Psoas muscle (tissue), 8 donors: ENCODE results near the gene ECT2L. TPM values are rescaled to one million over a fixed set of nuclear protein-coding genes. Genes with fewer than 3 reads are reported as not detected.

Experiments used
- ATAC-seq, 4 donors: fragments of 200-7000 bp; cut with Tn5 transposase; one replicate each; pipeline ENCODE4 v1.9.1; 2020; ENCODE audit warnings: moderate library complexity in 3 of 4, mild to moderate bottlenecking in 2 of 4
- DNase-seq, 2 donors: peaks; one replicate each; pipeline ENCODE4 v3.0.0-alpha.2; 2020
- H3K27ac ChIP-seq: fragments of 200-600 bp; one replicate; pipeline ENCODE4 v1.8.0; 2022
- H3K27me3 ChIP-seq, 3 donors: fragments of 200-600 bp in 1 of 3; one replicate each; pipeline versions ENCODE4 v1.6.1 to v1.8.0; 2013 to 2022; ENCODE audit warnings: low read length in 2 of 3, mild to moderate bottlenecking in 2 of 3, moderate library complexity in 1 of 3; ENCODE audit not compliant: insufficient read depth in 3 of 3
- H3K36me3 ChIP-seq, 2 donors: fragments of 200-600 bp in 1 of 2; one replicate each; pipeline versions ENCODE4 v1.6.1 to v1.8.0; 2013 to 2022; ENCODE audit warnings: low read depth in 1 of 2, mild to moderate bottlenecking in 1 of 2, moderate library complexity in 1 of 2; ENCODE audit not compliant: insufficient read depth in 1 of 2
- H3K4me1 ChIP-seq: fragments of 200-600 bp; one replicate; pipeline ENCODE4 v1.8.0; 2022
- H3K4me3 ChIP-seq: fragments of 200-600 bp; one replicate; pipeline ENCODE4 v1.8.0; 2022; ENCODE audit warnings: mild to moderate bottlenecking
- H3K9me3 ChIP-seq: fragments of 200-600 bp; one replicate; pipeline ENCODE4 v1.8.0; 2022
- CTCF ChIP-seq: fragments of 200-600 bp; IDR thresholded peaks from one replicate; pipeline ENCODE4 v1.8.0; 2022; ENCODE audit warnings: antibody characterized with exemption
- WGBS, 3 donors: extraction: QIAGEN DNeasy Blood & Tissue Kit; methylation state at CpG; one replicate each; pipeline versions ENCODE4 v1.1.6 to v1.1.7; 2013; 5-methylcytosine and 5-hydroxymethylcytosine counted together
- intact Hi-C, 2 donors: fragments of 100-400 bp; cut with DNase I; formaldehyde crosslinking; loops; one replicate each; pipeline versions ENCODE4 v1.11.0 to v1.14.2; 2022
- polyA plus RNA-seq, 3 donors: library from polyadenylated mRNA; stranded (reverse); fragments of 200-250 nt; gene quantifications; one replicate each; pipeline ENCODE4 v1.2.3, GENCODE V29; 2013
- total RNA-seq, 4 donors: library from RNA; stranded (reverse); fragmentation: NEBNext Ultra II Directional in 2 of 4; extraction: Animal tissue kit (Norgen Biotek cat#: 25700) in 2 of 4; gene quantifications; one replicate each; pipeline versions ENCODE4 v1.2.1 to v1.2.4, GENCODE V29; 2021 to 2023
- donor health status: healthy with polysubstance abuse.
- donor health status: DM: no; HTN: no; CAD: no; lungs with moderate emphysema.
- donor health status: Bipolar disorder and iron deficiency.
- donor health status: healthy.
- donor health status: DM: yes; HTN: yes; CAD: no.
- donor health status: DM: no; HTN: no; CAD: no.
- donor health status: DM: no; HTN: no; CAD: no.
- donor health status: DM: yes; HTN: yes; CAD: no.

ECT2L gene
- total and polyA plus RNA-seq, 7 donors, result under 0.01 TPM; not detected in 6

- Histone ChIP-seq H3K27ac (no peak overlapping the region), H3K36me3 (no peaks in the 10 kb centered on the region), H3K4me3 (no peak overlapping the region), H3K4me1 (no peaks in the 10 kb centered on the region), H3K9me3 (no peaks in the 10 kb centered on the region), H3K27me3 (no peaks in the 10 kb centered on the region)
- 64 to 78% (median 67%) methylated on average over 4 of the region's 4 CpGs for WGBS, 3 donors
- DNase-seq, result peak in 1 of 2 donors; percentile 19
- intact Hi-C loops, result no loop called here
- no peak for ATAC-seq
- TF ChIP-seq CTCF, result no peak
Measured at GRCh38 chr6:138869398-138869797, 73.5 kb downstream of the ECT2L start.

GRCh38 chr6:138873191-138873590, 77.3 kb downstream of the ECT2L start:
- TF ChIP-seq CTCF, result no peak
- no peak overlapping the region for H3K4me3 ChIP-seq
- DNase-seq (no peak), ATAC-seq (no peak)
- 60 to 73% (median 71%) methylated on average over 8 of the region's 8 CpGs for WGBS, 3 donors
- H3K9me3 ChIP-seq, result no peaks in the 10 kb centered on the region
- intact Hi-C loops, result no loop called here
- H3K27ac ChIP-seq, result no peak overlapping the region
- no peaks in the 10 kb centered on the region for H3K27me3 ChIP-seq
- H3K4me1 ChIP-seq, result no peaks in the 10 kb centered on the region
- H3K36me3 ChIP-seq, result no peaks in the 10 kb centered on the region

- H3K27ac ChIP-seq, result no peak overlapping the region
- H3K4me3 ChIP-seq, result no peak overlapping the region
- H3K27me3 ChIP-seq, result no peaks in the 10 kb centered on the region
- intact Hi-C loops, result no loop called here
- H3K9me3 ChIP-seq, result no peaks in the 10 kb centered on the region
- DNase-seq (no peak), ATAC-seq (no peak)
- no peaks in the 10 kb centered on the region for H3K36me3 ChIP-seq
- H3K4me1 ChIP-seq, result no peaks in the 10 kb centered on the region
- WGBS, 3 donors, result 86 to 93% (median 91%) methylated on average over 7 of the region's 7 CpGs
- TF ChIP-seq CTCF, result no peak
Measured at GRCh38 chr6:138882369-138883017, 86.6 kb downstream of the ECT2L start.

GRCh38 chr6:138885156-138885819, 89.4 kb downstream of the ECT2L start:
- no peak for DNase-seq
- Histone ChIP-seq H3K27me3 (no peaks in the 10 kb centered on the region), H3K4me3 (no peak overlapping the region), H3K27ac (no peak overlapping the region), H3K4me1 (no peaks in the 10 kb centered on the region), H3K9me3 (no peaks in the 10 kb centered on the region), H3K36me3 (no peaks in the 10 kb centered on the region)
- WGBS, 3 donors, result 83 to 87% (median 84%) methylated on average over 13 of the region's 13 CpGs
- no peak for ATAC-seq
- intact Hi-C loops, result no loop called here
- no peak for TF ChIP-seq CTCF
